H9 (cell line): ENCODE results near the gene ZFPM1. TPM values are rescaled to one million over a fixed set of nuclear protein-coding genes. Genes with fewer than 3 reads are reported as not detected.

ENCODE experiments used
- DNase-seq: peaks from one replicate; pipeline ENCODE4 v3.0.0-alpha.2; 2017
- H2AFZ ChIP-seq: one replicate; pipeline ENCODE4 v1.6.1; 2013; ENCODE audit warnings: mild to moderate bottlenecking, low read length, control low read depth, moderate library complexity
- H2AK5ac ChIP-seq: 2 replicates; pipeline ENCODE4 v1.6.1; 2013; ENCODE audit warnings: low read length, control low read depth, mixed read lengths; ENCODE audit not compliant: insufficient read length
- H2BK120ac ChIP-seq: one replicate; pipeline ENCODE4 v1.6.1; 2013; ENCODE audit warnings: low read depth, mild to moderate bottlenecking, low read length, control low read depth, inconsistent platforms; ENCODE audit not compliant: poor library complexity, severe bottlenecking
- H2BK12ac ChIP-seq: 2 replicates; pipeline ENCODE4 v1.6.1; 2013; ENCODE audit warnings: low read length, control low read depth, mixed read lengths, low read depth; ENCODE audit not compliant: insufficient read length
- H2BK15ac ChIP-seq: 2 replicates; pipeline ENCODE4 v1.6.1; 2013; ENCODE audit warnings: low read depth, low read length, control low read depth
- H2BK20ac ChIP-seq: one replicate; pipeline ENCODE4 v1.6.1; 2013; ENCODE audit warnings: low read depth, mild to moderate bottlenecking, low read length, control low read depth, inconsistent platforms; ENCODE audit not compliant: poor library complexity, severe bottlenecking
- H2BK5ac ChIP-seq: 2 replicates; pipeline ENCODE4 v1.6.1; 2013; ENCODE audit warnings: low read length, control low read depth, mixed read lengths; ENCODE audit not compliant: insufficient read length
- H3K14ac ChIP-seq: 2 replicates; pipeline ENCODE4 v1.6.1; 2013; ENCODE audit warnings: low read length, control low read depth; ENCODE audit not compliant: insufficient read depth
- H3K18ac ChIP-seq: 2 replicates; pipeline ENCODE4 v1.6.1; 2013; ENCODE audit warnings: low read depth, mild to moderate bottlenecking, mixed read lengths, low read length, control low read depth; ENCODE audit not compliant: insufficient read length
- H3K23ac ChIP-seq: 2 replicates; pipeline ENCODE4 v1.6.1; 2013; ENCODE audit warnings: low read length, control low read depth, mixed read lengths, low read depth; ENCODE audit not compliant: insufficient read length
- H3K23me2 ChIP-seq: 2 replicates; pipeline ENCODE4 v1.6.1; 2013; ENCODE audit warnings: low read depth, mild to moderate bottlenecking, mixed read lengths, low read length, control low read depth; ENCODE audit not compliant: insufficient read length, poor library complexity, severe bottlenecking
- H3K27ac ChIP-seq: 2 replicates; pipeline ENCODE4 v1.5.1; 2013; ENCODE audit warnings: low read length, control low read depth, mixed read lengths, low read depth; ENCODE audit not compliant: insufficient read length
- H3K27me3 ChIP-seq: 2 replicates; pipeline ENCODE4 v1.6.1; 2013; ENCODE audit warnings: low read length, control low read depth, inconsistent platforms; ENCODE audit not compliant: insufficient read depth
- H3K4ac ChIP-seq: 2 replicates; pipeline ENCODE4 v1.6.1; 2013; ENCODE audit warnings: low read depth, mild to moderate bottlenecking, control low read depth, inconsistent platforms, low read length, moderate library complexity
- H3K4me1 ChIP-seq: 2 replicates; pipeline ENCODE4 v1.6.1; 2013; ENCODE audit warnings: low read length, control low read depth, inconsistent platforms; ENCODE audit not compliant: insufficient read depth
- H3K4me2 ChIP-seq: 2 replicates; pipeline ENCODE4 v1.6.1; 2013; ENCODE audit warnings: low read length, control low read depth, mixed read lengths; ENCODE audit not compliant: insufficient read length, insufficient read depth
- H3K56ac ChIP-seq: 2 replicates; pipeline ENCODE4 v1.6.1; 2013; ENCODE audit warnings: low read depth, mild to moderate bottlenecking, mixed read lengths, low read length, control low read depth; ENCODE audit not compliant: insufficient read length
- H3K79me1 ChIP-seq: 2 replicates; pipeline ENCODE4 v1.6.1; 2013; ENCODE audit warnings: low read depth, mild to moderate bottlenecking, moderate library complexity, low read length, control low read depth, inconsistent platforms; ENCODE audit not compliant: insufficient read depth, poor library complexity, severe bottlenecking
- H3K79me2 ChIP-seq: 2 replicates; pipeline ENCODE4 v1.6.1; 2013; ENCODE audit warnings: low read length, control low read depth, inconsistent platforms; ENCODE audit not compliant: insufficient read depth
- H3K9ac ChIP-seq: 2 replicates; pipeline ENCODE4 v1.6.1; 2013; ENCODE audit warnings: low read length, control low read depth, mixed read lengths; ENCODE audit not compliant: insufficient read length; ENCODE audit errors: extremely low read depth
- H3K9me3 ChIP-seq: one replicate; pipeline ENCODE4 v1.6.1; 2013; ENCODE audit warnings: low read depth, low read length, inconsistent platforms; ENCODE audit not compliant: control insufficient read depth
- H3T11ph ChIP-seq: one replicate; pipeline ENCODE4 v1.6.1; 2013; ENCODE audit warnings: mild to moderate bottlenecking, low read length, control low read depth, inconsistent platforms
- H4K20me1 ChIP-seq: one replicate; pipeline ENCODE4 v1.6.1; 2013; ENCODE audit not compliant: control insufficient read depth, insufficient read length, insufficient read depth
- H4K5ac ChIP-seq: 2 replicates; pipeline ENCODE4 v1.6.1; 2013; ENCODE audit warnings: low read depth, mild to moderate bottlenecking, mixed read lengths, low read length, control low read depth; ENCODE audit not compliant: insufficient read length
- H4K8ac ChIP-seq: replicated peaks from 2 replicates; pipeline ENCODE4 v1.6.1; 2013; ENCODE audit warnings: low read length, control low read depth, mixed read lengths, low read depth; ENCODE audit not compliant: insufficient read length
- H4K91ac ChIP-seq: 2 replicates; pipeline ENCODE4 v1.6.1; 2013; ENCODE audit warnings: low read depth, mild to moderate bottlenecking, moderate library complexity, mixed read lengths, low read length, control low read depth; ENCODE audit not compliant: insufficient read length
- H3K27ac Mint-ChIP-seq, 3 experiments: 2 replicates in 2 of 3; 3 replicates in 1 of 3; pipeline ENCODE4 v1.8.0; 2020 to 2021; ENCODE audit warnings: mixed read lengths in 3 of 3, mild to moderate bottlenecking in 1 of 3, moderate library complexity in 1 of 3
- H3K27me3 Mint-ChIP-seq: 2 replicates; pipeline ENCODE4 v1.8.0; 2021; ENCODE audit warnings: low read depth, mild to moderate bottlenecking, moderate library complexity, mixed read lengths
- H3K36me3 Mint-ChIP-seq, 3 experiments: 2 replicates in 2 of 3; 3 replicates in 1 of 3; pipeline ENCODE4 v1.8.0; 2020 to 2021; ENCODE audit warnings: low read depth in 3 of 3, mixed read lengths in 3 of 3; ENCODE audit not compliant: insufficient read depth in 1 of 3
- H3K4me1 Mint-ChIP-seq, 2 experiments: 2 replicates each; pipeline ENCODE4 v1.8.0; 2020; ENCODE audit warnings: mixed read lengths in 2 of 2
- H3K4me3 Mint-ChIP-seq, 2 experiments: 2 replicates in 1 of 2; 3 replicates in 1 of 2; pipeline ENCODE4 v1.8.0; 2020 to 2021; ENCODE audit warnings: mild to moderate bottlenecking in 2 of 2, mixed read lengths in 2 of 2, moderate library complexity in 1 of 2
- H3K9me3 Mint-ChIP-seq, 2 experiments: 2 replicates in 1 of 2; 3 replicates in 1 of 2; pipeline ENCODE4 v1.8.0; 2020; ENCODE audit warnings: mild to moderate bottlenecking in 2 of 2, mixed read lengths in 2 of 2, moderate library complexity in 1 of 2
- WGBS: extraction: QIAGEN DNeasy Blood & Tissue Kit; methylation state at CpG from one replicate; pipeline ENCODE4 v1.1.7; 2013; ENCODE audit warnings: missing lambda C conversion rate, low lambda C conversion rate, mixed read lengths; ENCODE audit not compliant: insufficient read length; ENCODE audit errors: extremely low coverage; 5-methylcytosine and 5-hydroxymethylcytosine counted together
- total RNA-seq: library from RNA; stranded (reverse); gene quantifications from 2 replicates; pipeline ENCODE4 v1.2.1, GENCODE V29; 2021
- TF ChIP-seq, protein P1 (sequence below): fragments of 200-600 bp; sonication (generic); conservative IDR thresholded peaks from 3 replicates; pipeline ENCODE4 v1.8.0; 2021; ENCODE audit warnings: antibody characterized with exemption, mild to moderate bottlenecking

Gene ZFPM1
- total RNA-seq, 1 experiment from 2014 or later: 3.6 TPM

DNA sequence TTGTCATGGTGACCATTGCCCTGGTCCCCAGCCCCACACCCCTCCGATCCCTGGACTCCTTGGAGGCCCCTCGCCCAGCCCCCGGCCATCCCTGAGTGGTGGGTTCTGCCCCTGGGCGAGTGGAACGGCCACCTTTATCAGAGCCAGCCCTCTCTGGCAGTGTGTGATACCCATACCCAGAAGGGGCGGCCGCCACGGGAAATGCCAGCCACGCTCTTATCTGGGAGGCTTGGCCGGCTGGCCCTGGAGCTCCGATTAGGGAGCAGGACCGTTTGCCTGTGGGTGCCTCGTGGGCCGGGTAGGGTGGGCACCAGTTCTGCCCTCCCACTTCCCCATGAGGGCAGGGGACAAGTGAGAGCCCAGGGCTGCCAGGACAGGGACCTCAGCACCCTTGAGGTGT is 58.8 kb downstream of the ZFPM1 start:
- Mint-ChIP-seq H3K9me3 (no peaks in the 10 kb centered on the region), H3K4me3 (no peak overlapping the region), H3K36me3 (peaks cover 0 to 5% (median under 1%) of the 10 kb centered on the region in 3 experiments; a peak in 3 of 7 replicates), H3K4me1 (peaks cover 5 to 13% of the 10 kb centered on the region in 2 experiments; a peak in 3 of 4 replicates), H3K27me3 (peaks cover 5% of the 10 kb centered on the region), H3K27ac (no peak overlapping the region)
- H2BK5ac ChIP-seq: no peak overlapping the region
- TF ChIP-seq, protein P1, sequence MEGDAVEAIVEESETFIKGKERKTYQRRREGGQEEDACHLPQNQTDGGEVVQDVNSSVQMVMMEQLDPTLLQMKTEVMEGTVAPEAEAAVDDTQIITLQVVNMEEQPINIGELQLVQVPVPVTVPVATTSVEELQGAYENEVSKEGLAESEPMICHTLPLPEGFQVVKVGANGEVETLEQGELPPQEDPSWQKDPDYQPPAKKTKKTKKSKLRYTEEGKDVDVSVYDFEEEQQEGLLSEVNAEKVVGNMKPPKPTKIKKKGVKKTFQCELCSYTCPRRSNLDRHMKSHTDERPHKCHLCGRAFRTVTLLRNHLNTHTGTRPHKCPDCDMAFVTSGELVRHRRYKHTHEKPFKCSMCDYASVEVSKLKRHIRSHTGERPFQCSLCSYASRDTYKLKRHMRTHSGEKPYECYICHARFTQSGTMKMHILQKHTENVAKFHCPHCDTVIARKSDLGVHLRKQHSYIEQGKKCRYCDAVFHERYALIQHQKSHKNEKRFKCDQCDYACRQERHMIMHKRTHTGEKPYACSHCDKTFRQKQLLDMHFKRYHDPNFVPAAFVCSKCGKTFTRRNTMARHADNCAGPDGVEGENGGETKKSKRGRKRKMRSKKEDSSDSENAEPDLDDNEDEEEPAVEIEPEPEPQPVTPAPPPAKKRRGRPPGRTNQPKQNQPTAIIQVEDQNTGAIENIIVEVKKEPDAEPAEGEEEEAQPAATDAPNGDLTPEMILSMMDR: no peak
- H2AK5ac ChIP-seq: no peak overlapping the region
- H3K9ac ChIP-seq: no peak overlapping the region
- DNase-seq: no peak
- H2BK20ac ChIP-seq: no peak overlapping the region
- no peaks in the 10 kb centered on the region for H3K23me2 ChIP-seq
- no peak overlapping the region for H4K5ac ChIP-seq
- H4K8ac ChIP-seq: no peak overlapping the region
- no peak overlapping the region for H2AFZ ChIP-seq
- no peaks in the 10 kb centered on the region for H3K79me1 ChIP-seq
- H3K9me3 ChIP-seq: no peaks in the 10 kb centered on the region
- no peak overlapping the region for H3K4me2 ChIP-seq
- H3K4ac ChIP-seq: no peak overlapping the region
- H3K4me1 ChIP-seq: no peaks in the 10 kb centered on the region
- H4K91ac ChIP-seq: no peak overlapping the region
- no peak overlapping the region for H2BK15ac ChIP-seq
- no peaks in the 10 kb centered on the region for H3K79me2 ChIP-seq
- no peak overlapping the region for H2BK12ac ChIP-seq
- H3T11ph ChIP-seq: no peak overlapping the region
- H3K18ac ChIP-seq: no peak overlapping the region
- H3K23ac ChIP-seq: no peak overlapping the region
- H3K14ac ChIP-seq: no peak overlapping the region
- no peak overlapping the region for H3K56ac ChIP-seq
- H2BK120ac ChIP-seq: no peak overlapping the region
- no peaks in the 10 kb centered on the region for H4K20me1 ChIP-seq
- no CpG with 5 or more reads among the region's 14 CpGs for WGBS
- H3K27ac ChIP-seq: no peak overlapping the region
- no peaks in the 10 kb centered on the region for H3K27me3 ChIP-seq
